GM19025 (cell line): ENCODE measurements around the gene ADAMTS13.

Experiments
- ATAC-seq: cut with Tn5 transposase; IDR thresholded peaks from one replicate; pipeline ENCODE4 v1.9.1; 2021; ENCODE audit warnings: mild to moderate bottlenecking, low read depth, moderate library complexity; ENCODE audit not compliant: unreplicated experiment

ADAMTS13 gene

GRCh38 chr9:133423216-133423615 is 1.0 kb downstream of the ADAMTS13 start:
- ATAC-seq, result no peak

- ATAC-seq, result no peak
Observed at GRCh38 chr9:133424187-133424586, 2.0 kb downstream of the ADAMTS13 start.

- ATAC-seq, result no peak
Observed at GRCh38 chr9:133425049-133425632, 3.0 kb downstream of the ADAMTS13 start.

GRCh38 chr9:133426011-133426410 is 3.8 kb downstream of the ADAMTS13 start:
- no peak for ATAC-seq

GRCh38 chr9:133427658-133428348 is 5.6 kb downstream of the ADAMTS13 start:
- ATAC-seq, result no peak

- no peak for ATAC-seq
Observed at GRCh38 chr9:133428617-133429101, 6.5 kb downstream of the ADAMTS13 start.

- no peak for ATAC-seq
Observed at GRCh38 chr9:133429214-133429613, 7.0 kb downstream of the ADAMTS13 start.

GRCh38 chr9:133429641-133430161 is 7.5 kb downstream of the ADAMTS13 start:
- ATAC-seq, result no peak

GRCh38 chr9:133430244-133430643 is 8.1 kb downstream of the ADAMTS13 start:
- no peak for ATAC-seq

GRCh38 chr9:133433351-133433843 is 11.2 kb downstream of the ADAMTS13 start:
- no peak for ATAC-seq

- no peak for ATAC-seq
Observed at GRCh38 chr9:133436681-133437080, 14.5 kb downstream of the ADAMTS13 start.

- no peak for ATAC-seq
Observed at GRCh38 chr9:133437753-133438531, 15.8 kb downstream of the ADAMTS13 start.

GRCh38 chr9:133439337-133439736 is 17.2 kb downstream of the ADAMTS13 start:
- no peak for ATAC-seq

GRCh38 chr9:133440874-133441273 is 18.7 kb downstream of the ADAMTS13 start:
- no peak for ATAC-seq

GRCh38 chr9:133441571-133441970 is 19.4 kb downstream of the ADAMTS13 start:
- ATAC-seq, result no peak

- no peak for ATAC-seq
Observed at GRCh38 chr9:133443248-133443647, 21.1 kb downstream of the ADAMTS13 start.

- no peak for ATAC-seq
Observed at GRCh38 chr9:133443982-133444381, 21.8 kb downstream of the ADAMTS13 start.

- ATAC-seq, result no peak
Observed at GRCh38 chr9:133445293-133445969, 23.3 kb downstream of the ADAMTS13 start.

- no peak for ATAC-seq
Observed at GRCh38 chr9:133448487-133448972, 26.4 kb downstream of the ADAMTS13 start.

- no peak for ATAC-seq
Observed at GRCh38 chr9:133449760-133450159, 27.6 kb downstream of the ADAMTS13 start.
